ENCODE measurements around the gene TAF4B. TPM values are rescaled to one million over a fixed set of nuclear protein-coding genes. Genes with fewer than 3 reads are reported as not detected.

The TAF4B gene
- total and polyA plus RNA-seq, 9 donors: 1.9 to 2.9 (median 2.3) TPM

GRCh38 chr18:26207937-26208336 is 18.3 kb upstream of the TAF4B start:
- no peaks in the 10 kb centered on the region for H3K27me3 ChIP-seq (ENCODE audit: control insufficient read depth, insufficient read depth, low read length)
- no peak overlapping the region for H3K4me3 ChIP-seq (ENCODE audit: low read length)
- no peak for DNase-seq
- H3K4me1 ChIP-seq (ENCODE audit: control insufficient read depth, insufficient read depth, low read length): no peaks in the 10 kb centered on the region
- H3K27ac ChIP-seq (ENCODE audit: low read length): no peak overlapping the region
- no peaks in the 10 kb centered on the region for H3K36me3 ChIP-seq (ENCODE audit: control insufficient read depth, insufficient read depth, low read length)
- 100% methylated on average over 1 of the region's 3 CpGs for WGBS (ENCODE audit: insufficient coverage)
- no peaks in the 10 kb centered on the region for H3K9me3 ChIP-seq (replicated peaks; ENCODE audit: control insufficient read depth, low read depth, low read length)

- no peaks in the 10 kb centered on the region for H3K27me3 ChIP-seq (ENCODE audit: control insufficient read depth, insufficient read depth, low read length)
- H3K9me3 ChIP-seq (replicated peaks; ENCODE audit: control insufficient read depth, low read depth, low read length): no peaks in the 10 kb centered on the region
- H3K4me1 ChIP-seq (ENCODE audit: control insufficient read depth, insufficient read depth, low read length): no peaks in the 10 kb centered on the region
- WGBS (ENCODE audit: insufficient coverage): 76% methylated on average over 2 of the region's 2 CpGs
- DNase-seq: no peak
- H3K4me3 ChIP-seq (ENCODE audit: low read length): no peak overlapping the region
- H3K27ac ChIP-seq (ENCODE audit: low read length): no peak overlapping the region
- no peaks in the 10 kb centered on the region for H3K36me3 ChIP-seq (ENCODE audit: control insufficient read depth, insufficient read depth, low read length)
Measured at GRCh38 chr18:26208977-26209376, 17.3 kb upstream of the TAF4B start.

- no peak overlapping the region for H3K27ac ChIP-seq (ENCODE audit: low read length)
- no peaks in the 10 kb centered on the region for H3K27me3 ChIP-seq (ENCODE audit: control insufficient read depth, insufficient read depth, low read length)
- H3K36me3 ChIP-seq (ENCODE audit: control insufficient read depth, insufficient read depth, low read length): no peaks in the 10 kb centered on the region
- 65% methylated on average over 3 of the region's 4 CpGs for WGBS (ENCODE audit: insufficient coverage)
- no peak for DNase-seq
- H3K4me1 ChIP-seq (ENCODE audit: control insufficient read depth, insufficient read depth, low read length): no peaks in the 10 kb centered on the region
- H3K4me3 ChIP-seq (ENCODE audit: low read length): no peak overlapping the region
- H3K9me3 ChIP-seq (replicated peaks; ENCODE audit: control insufficient read depth, low read depth, low read length): no peaks in the 10 kb centered on the region
Measured at GRCh38 chr18:26210147-26210546, 16.1 kb upstream of the TAF4B start.

GRCh38 chr18:26215247-26215970 is 10.8 kb upstream of the TAF4B start:
- Histone ChIP-seq H3K27me3 (ENCODE audit: control insufficient read depth, insufficient read depth, low read length) (no peaks in the 10 kb centered on the region), H3K4me1 (ENCODE audit: control insufficient read depth, insufficient read depth, low read length) (no peaks in the 10 kb centered on the region), H3K4me3 (ENCODE audit: low read length) (no peak overlapping the region), H3K9me3 (replicated peaks; ENCODE audit: control insufficient read depth, low read depth, low read length) (no peaks in the 10 kb centered on the region), H3K36me3 (ENCODE audit: control insufficient read depth, insufficient read depth, low read length) (no peaks in the 10 kb centered on the region), H3K27ac (ENCODE audit: low read length) (no peak overlapping the region)
- 45% methylated on average over 3 of the region's 7 CpGs for WGBS (ENCODE audit: insufficient coverage)
- no peak for DNase-seq

- peaks cover 13% of the 10 kb centered on the region for H3K27me3 ChIP-seq (ENCODE audit: control insufficient read depth, insufficient read depth, low read length)
- no peak overlapping the region for H3K4me3 ChIP-seq (ENCODE audit: low read length)
- H3K9me3 ChIP-seq (replicated peaks; ENCODE audit: control insufficient read depth, low read depth, low read length): no peaks in the 10 kb centered on the region
- no peaks in the 10 kb centered on the region for H3K36me3 ChIP-seq (ENCODE audit: control insufficient read depth, insufficient read depth, low read length)
- H3K27ac ChIP-seq (ENCODE audit: low read length): no peak overlapping the region
- peak; percentile 6 for DNase-seq
- WGBS (ENCODE audit: insufficient coverage): 63% methylated on average over 3 of the region's 7 CpGs
- H3K4me1 ChIP-seq (ENCODE audit: control insufficient read depth, insufficient read depth, low read length): peaks cover 10% of the 10 kb centered on the region
Measured at GRCh38 chr18:26225022-26225693, 1.1 kb upstream of the TAF4B start.

- H3K27me3 ChIP-seq (ENCODE audit: control insufficient read depth, insufficient read depth, low read length): peaks cover 13% of the 10 kb centered on the region
- DNase-seq: no peak
- peak overlapping the region; percentile 86 for H3K4me3 ChIP-seq (ENCODE audit: low read length)
- WGBS (ENCODE audit: insufficient coverage): 4% methylated on average over 4 of the region's 8 CpGs
- H3K27ac ChIP-seq (ENCODE audit: low read length): peak overlapping the region; percentile 40
- no peaks in the 10 kb centered on the region for H3K9me3 ChIP-seq (replicated peaks; ENCODE audit: control insufficient read depth, low read depth, low read length)
- peaks cover 10% of the 10 kb centered on the region for H3K4me1 ChIP-seq (ENCODE audit: control insufficient read depth, insufficient read depth, low read length)
- H3K36me3 ChIP-seq (ENCODE audit: control insufficient read depth, insufficient read depth, low read length): no peaks in the 10 kb centered on the region
Measured at GRCh38 chr18:26225915-26226228, 373 bp upstream of the TAF4B start.

GRCh38 chr18:26227051-26227670 is 916 bp downstream of the TAF4B start:
- peaks cover 11% of the 10 kb centered on the region for H3K27me3 ChIP-seq (ENCODE audit: control insufficient read depth, insufficient read depth, low read length)
- DNase-seq: peak; percentile 23

GRCh38 chr18:26228562-26229260 is 2.5 kb downstream of the TAF4B start:
- Histone ChIP-seq H3K27me3 (ENCODE audit: control insufficient read depth, insufficient read depth, low read length) (peaks cover 8% of the 10 kb centered on the region), H3K4me1 (ENCODE audit: control insufficient read depth, insufficient read depth, low read length) (peaks cover 10% of the 10 kb centered on the region), H3K36me3 (ENCODE audit: control insufficient read depth, insufficient read depth, low read length) (no peaks in the 10 kb centered on the region), H3K27ac (ENCODE audit: low read length) (no peak overlapping the region), H3K4me3 (ENCODE audit: low read length) (no peak overlapping the region), H3K9me3 (replicated peaks; ENCODE audit: control insufficient read depth, low read depth, low read length) (no peaks in the 10 kb centered on the region)
- 80% methylated on average over 1 of the region's 6 CpGs for WGBS (ENCODE audit: insufficient coverage)
- no peak for DNase-seq

More at GRCh38 chr18:26227051-26227670, 916 bp downstream of the TAF4B start:
- H3K4me3 ChIP-seq (ENCODE audit: low read length): peak overlapping the region; percentile 86
- peaks cover 10% of the 10 kb centered on the region for H3K4me1 ChIP-seq (ENCODE audit: control insufficient read depth, insufficient read depth, low read length)
- 5% methylated on average over 15 of the region's 28 CpGs for WGBS (ENCODE audit: insufficient coverage)
- no peak overlapping the region for H3K27ac ChIP-seq (ENCODE audit: low read length)
- H3K9me3 ChIP-seq (replicated peaks; ENCODE audit: control insufficient read depth, low read depth, low read length): no peaks in the 10 kb centered on the region
- H3K36me3 ChIP-seq (ENCODE audit: control insufficient read depth, insufficient read depth, low read length): no peaks in the 10 kb centered on the region

GRCh38 chr18:26230497-26230896 is 4.3 kb downstream of the TAF4B start:
- H3K36me3 ChIP-seq (ENCODE audit: control insufficient read depth, insufficient read depth, low read length): no peaks in the 10 kb centered on the region
- DNase-seq: no peak
- no peak overlapping the region for H3K4me3 ChIP-seq (ENCODE audit: low read length)
- no peak overlapping the region for H3K27ac ChIP-seq (ENCODE audit: low read length)
- H3K4me1 ChIP-seq (ENCODE audit: control insufficient read depth, insufficient read depth, low read length): peaks cover 10% of the 10 kb centered on the region
- peaks cover 8% of the 10 kb centered on the region for H3K27me3 ChIP-seq (ENCODE audit: control insufficient read depth, insufficient read depth, low read length)
- no peaks in the 10 kb centered on the region for H3K9me3 ChIP-seq (replicated peaks; ENCODE audit: control insufficient read depth, low read depth, low read length)
- 96% methylated on average over 4 of the region's 8 CpGs for WGBS (ENCODE audit: insufficient coverage)

GRCh38 chr18:26233208-26233607 is 7.0 kb downstream of the TAF4B start:
- H3K4me3 ChIP-seq (ENCODE audit: low read length): no peak overlapping the region
- 84% methylated on average over 4 of the region's 5 CpGs for WGBS (ENCODE audit: insufficient coverage)
- no peak for DNase-seq

More at GRCh38 chr18:26233208-26233607, 7.0 kb downstream of the TAF4B start:
- Histone ChIP-seq H3K9me3 (replicated peaks; ENCODE audit: control insufficient read depth, low read depth, low read length) (no peaks in the 10 kb centered on the region), H3K27me3 (ENCODE audit: control insufficient read depth, insufficient read depth, low read length) (no peaks in the 10 kb centered on the region), H3K4me1 (ENCODE audit: control insufficient read depth, insufficient read depth, low read length) (no peaks in the 10 kb centered on the region), H3K36me3 (ENCODE audit: control insufficient read depth, insufficient read depth, low read length) (no peaks in the 10 kb centered on the region), H3K27ac (ENCODE audit: low read length) (no peak overlapping the region)

Measured in muscle of leg (tissue), 11 donors.